HG03469 (cell line): ENCODE results near the gene EAF2.

Experiments
- ATAC-seq: cut with Tn5 transposase; IDR thresholded peaks from one replicate; pipeline ENCODE4 v1.9.1; 2021; ENCODE audit warnings: mild to moderate bottlenecking, moderate library complexity, moderate number of reproducible peaks; ENCODE audit not compliant: unreplicated experiment

Gene EAF2

DNA sequence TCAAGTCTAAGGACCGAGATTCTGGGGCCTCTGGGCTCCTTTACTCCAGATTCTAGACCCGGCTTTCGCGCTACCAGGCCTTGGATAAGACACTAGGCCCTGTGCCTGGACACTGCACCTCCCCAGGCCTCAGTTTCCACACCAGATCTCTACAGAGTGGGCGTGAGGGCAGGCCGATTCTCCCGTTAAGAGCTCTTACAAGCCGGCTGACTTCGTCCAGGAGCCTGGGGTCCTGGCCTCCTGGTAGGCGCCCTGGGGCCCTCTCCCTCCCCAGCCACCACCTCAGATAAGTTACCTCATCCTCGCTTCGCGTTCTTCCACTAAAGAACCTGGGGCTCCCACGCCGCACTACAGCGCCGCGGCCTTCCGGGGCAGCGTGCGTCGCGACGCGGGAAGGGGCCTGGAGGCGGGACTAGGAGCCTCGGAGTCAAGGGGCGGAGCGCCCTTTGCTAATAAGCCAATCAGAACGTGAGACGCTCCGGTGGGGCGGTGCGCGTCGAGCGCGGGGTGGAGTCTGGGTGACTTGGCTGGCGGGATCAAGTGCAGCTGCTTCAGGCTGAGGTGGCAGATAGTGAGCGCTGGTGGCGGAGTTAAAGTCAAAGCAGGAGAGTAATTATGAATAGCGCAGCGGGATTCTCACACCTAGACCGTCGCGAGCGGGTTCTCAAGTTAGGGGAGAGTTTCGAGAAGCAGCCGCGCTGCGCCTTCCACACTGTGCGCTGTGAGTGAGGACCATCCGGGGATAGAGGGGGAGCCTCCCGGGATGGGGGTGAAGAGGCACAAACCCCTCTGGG, at the start of gene EAF2, which contains the start of gene IQCB1:
EAF2 (plus strand) TSS at position 539 of the 794 bp plus-strand sequence; CDS start at position 616, 77 bp downstream.
IQCB1 (minus strand) TSS at position 390 of the 794 bp plus-strand sequence. CDS start 6,100 bp downstream, outside the sequence.
- ATAC-seq, result peak; percentile 97

DNA sequence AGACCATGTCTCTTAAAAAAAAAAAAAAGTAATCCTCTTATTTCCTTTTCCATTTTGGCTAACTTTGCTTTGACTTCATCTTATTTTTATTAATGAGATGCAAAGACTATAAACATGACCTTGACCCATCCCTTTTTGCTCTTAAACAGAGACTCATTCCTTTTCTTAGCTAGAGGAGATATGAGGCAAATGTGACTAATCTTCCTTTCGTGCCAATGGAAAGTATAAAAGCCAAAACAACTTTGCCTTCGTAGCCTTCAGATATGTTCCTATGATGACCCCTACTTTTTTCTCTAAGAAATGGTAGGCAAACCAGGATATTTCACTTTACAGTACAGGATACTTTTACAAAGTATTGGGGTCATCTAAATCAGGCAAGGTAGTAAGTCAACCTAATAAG, 48.5 kb upstream of the EAF2 start:
- ATAC-seq, result no peak

- no peak for ATAC-seq
These were observed 41.9 kb upstream of the EAF2 start for GRCh38 chr3:121793078-121793477.

DNA sequence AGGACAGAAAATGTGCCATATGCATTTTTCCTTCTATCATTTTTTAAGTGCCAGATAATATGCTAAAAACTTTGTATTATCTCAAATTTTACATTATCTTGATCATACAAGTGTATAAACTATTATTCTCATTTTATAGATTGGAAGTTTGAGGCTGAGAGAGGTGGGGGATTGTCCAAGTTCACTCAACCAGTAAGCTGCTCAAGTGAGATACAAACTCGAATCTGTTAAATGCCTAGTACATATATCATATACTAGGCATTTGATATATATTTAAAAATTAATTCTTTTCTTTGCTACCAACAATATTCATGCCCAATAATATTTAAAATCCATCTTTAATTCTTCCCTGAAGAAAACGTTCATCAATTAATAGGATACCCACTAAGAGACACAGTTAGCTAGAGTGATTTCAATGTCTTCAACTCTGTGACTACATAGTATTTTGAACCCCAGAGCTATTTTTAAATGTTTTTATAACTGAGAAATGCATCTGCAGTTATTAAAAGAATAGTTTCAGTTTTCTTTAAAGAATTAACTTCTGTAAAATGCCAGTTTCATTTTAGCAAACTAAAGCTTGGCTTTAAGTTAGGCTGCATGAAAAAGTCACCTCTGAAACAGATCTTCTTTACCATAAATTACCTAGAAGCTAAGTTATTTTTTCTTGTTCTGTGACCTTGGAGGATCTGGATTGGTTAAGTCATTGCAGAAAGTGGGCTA, 40.6 kb upstream of the EAF2 start:
- ATAC-seq, result no peak

DNA sequence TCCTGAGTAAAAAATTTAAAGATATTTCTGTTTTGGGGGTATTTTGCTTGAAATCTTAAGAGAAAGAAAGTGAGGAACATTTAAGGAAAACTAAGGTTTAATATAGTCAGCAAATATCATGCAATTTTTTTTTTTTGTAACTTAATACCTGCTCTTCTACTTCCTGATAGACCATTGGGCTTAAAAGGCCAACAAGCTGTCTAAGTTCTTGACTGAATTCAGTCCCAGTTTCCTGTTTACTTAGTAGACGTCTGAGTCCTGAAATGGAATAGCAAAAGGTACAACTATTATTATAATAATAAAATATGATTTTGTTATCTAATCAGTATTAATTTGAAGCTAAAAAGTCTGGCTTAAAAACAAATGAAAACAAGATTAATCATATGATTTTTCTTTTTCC, 38.0 kb upstream of the EAF2 start:
- ATAC-seq, result no peak

GRCh38 chr3:121800906-121801305, 34.1 kb upstream of the EAF2 start:
- ATAC-seq, result no peak

GRCh38 chr3:121803771-121804320, 31.2 kb upstream of the EAF2 start:
- ATAC-seq, result no peak

DNA sequence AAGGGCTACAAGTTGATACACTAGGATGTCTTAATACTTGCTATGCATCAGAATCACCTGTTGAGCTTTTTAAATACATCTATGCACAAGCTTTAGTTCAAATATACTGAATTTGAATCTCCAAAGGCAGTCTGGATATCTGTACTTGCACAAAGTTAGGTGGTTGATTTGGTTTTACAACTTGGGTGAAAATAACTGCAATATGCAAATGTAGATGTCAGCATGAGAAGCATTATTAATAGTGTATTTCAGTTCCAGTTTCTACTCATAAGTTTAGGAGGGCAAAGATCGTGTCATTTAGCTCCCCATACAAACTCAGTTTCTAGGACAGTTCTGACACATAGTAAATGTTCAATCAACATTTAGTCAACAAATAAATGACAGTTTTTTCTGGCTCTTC, 25.8 kb upstream of the EAF2 start:
- peak; percentile 97 for ATAC-seq

GRCh38 chr3:121817753-121818152, 17.3 kb upstream of the EAF2 start:
- no peak for ATAC-seq

DNA sequence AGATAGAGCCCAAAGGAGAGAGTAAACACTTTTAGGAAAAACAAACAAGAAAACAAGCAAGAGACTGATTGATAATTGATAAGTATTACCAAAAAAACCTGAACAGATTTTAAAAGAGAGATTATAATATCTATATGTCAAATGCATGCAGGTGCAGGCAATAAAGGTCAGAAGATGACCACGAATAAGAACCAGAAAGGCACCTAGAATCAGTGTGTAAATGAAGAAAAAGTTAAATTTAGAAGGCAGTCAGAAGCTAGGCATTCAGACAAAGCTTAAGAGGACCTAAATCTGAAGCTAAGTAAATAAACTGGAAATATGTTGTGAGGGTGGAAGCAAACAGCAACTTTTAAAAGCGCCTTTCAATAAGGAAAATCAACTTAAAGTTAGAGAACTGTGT, 16.4 kb upstream of the EAF2 start:
- ATAC-seq, result no peak

GRCh38 chr3:121819236-121819635, 15.8 kb upstream of the EAF2 start:
- ATAC-seq, result no peak

GRCh38 chr3:121821421-121822199, 13.4 kb upstream of the EAF2 start:
- ATAC-seq, result no peak

GRCh38 chr3:121822973-121823372, 12.0 kb upstream of the EAF2 start:
- no peak for ATAC-seq

DNA sequence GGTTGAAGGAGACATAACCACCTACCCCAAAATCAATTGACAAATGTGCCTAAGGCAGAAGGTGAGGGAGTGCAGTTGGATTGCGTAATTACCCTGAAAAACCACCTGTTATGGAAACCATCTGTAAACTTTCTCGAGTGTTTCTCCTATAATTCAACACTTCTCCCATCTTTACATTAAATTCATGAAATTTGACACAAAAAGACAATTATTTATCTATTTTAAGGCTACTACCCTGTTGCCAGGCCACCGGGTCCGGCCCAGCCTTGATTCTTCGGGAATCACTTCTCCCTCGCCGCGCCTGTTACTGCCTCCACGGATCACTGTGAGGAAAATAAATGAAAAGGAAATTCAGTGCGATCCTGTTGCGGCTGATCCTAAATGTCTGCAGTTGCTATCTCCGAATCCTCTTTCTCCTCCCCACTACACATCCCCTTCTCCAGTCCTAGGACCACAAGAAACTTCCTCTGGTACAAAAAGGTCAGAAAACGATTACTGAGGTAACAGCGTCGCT, 795 bp upstream of the EAF2 start:
- no peak for ATAC-seq

GRCh38 chr3:121835465-121835801, 424 bp downstream of the EAF2 start:
- no peak for ATAC-seq

GRCh38 chr3:121836064-121836463, 1.1 kb downstream of the EAF2 start:
- ATAC-seq, result no peak

- ATAC-seq, result no peak
These were observed 1.5 kb downstream of the EAF2 start for GRCh38 chr3:121836481-121836880.

- ATAC-seq, result no peak
These were observed 5.0 kb downstream of the EAF2 start for GRCh38 chr3:121839962-121840361.

DNA sequence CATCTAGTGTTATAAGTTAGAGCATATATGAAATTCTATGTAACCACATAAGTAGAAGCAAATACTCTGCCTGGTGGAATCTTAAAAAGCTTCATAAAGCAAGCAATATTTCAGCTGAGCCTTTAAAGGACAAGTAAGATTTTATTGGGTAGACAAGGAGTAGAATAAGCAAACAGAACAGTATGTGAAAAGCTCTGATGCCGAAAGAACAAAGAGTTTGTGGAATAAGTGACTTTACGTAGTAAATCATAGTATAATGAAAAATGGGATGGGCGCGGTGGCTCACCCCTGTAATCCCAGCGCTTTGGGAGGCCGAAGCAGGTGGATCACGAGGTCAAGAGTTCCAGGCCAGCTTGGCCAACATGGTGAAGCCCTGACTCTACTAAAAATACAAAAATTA, 9.9 kb downstream of the EAF2 start:
- no peak for ATAC-seq

GRCh38 chr3:121852256-121852655, 17.2 kb downstream of the EAF2 start:
- no peak for ATAC-seq

DNA sequence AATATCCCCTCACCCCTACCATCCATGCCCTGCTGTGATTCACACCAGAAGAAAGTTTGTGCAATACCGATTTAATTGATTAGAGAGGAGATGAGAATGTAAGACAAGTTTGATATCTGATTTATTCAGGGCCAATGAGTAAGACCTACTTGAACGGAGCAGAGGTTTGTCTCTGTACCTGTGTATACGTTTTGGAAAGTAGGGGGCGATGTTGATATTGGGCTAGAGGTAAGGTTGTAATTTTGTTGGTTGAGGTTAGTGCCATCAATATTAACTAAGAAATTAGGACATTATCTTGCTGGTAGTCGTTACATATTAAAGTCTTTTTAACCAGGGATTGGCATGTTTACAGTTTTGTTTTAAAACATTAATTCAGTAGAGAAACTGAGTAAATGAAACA, 20.5 kb downstream of the EAF2 start:
- ATAC-seq, result no peak
